ENCODE data around the gene LRRTM3. TPM values are rescaled to one million over a fixed set of nuclear protein-coding genes. Genes with fewer than 3 reads are reported as not detected.

LRRTM3 gene
- total RNA-seq, 1 donor from 2014 or later: not detected

DNA sequence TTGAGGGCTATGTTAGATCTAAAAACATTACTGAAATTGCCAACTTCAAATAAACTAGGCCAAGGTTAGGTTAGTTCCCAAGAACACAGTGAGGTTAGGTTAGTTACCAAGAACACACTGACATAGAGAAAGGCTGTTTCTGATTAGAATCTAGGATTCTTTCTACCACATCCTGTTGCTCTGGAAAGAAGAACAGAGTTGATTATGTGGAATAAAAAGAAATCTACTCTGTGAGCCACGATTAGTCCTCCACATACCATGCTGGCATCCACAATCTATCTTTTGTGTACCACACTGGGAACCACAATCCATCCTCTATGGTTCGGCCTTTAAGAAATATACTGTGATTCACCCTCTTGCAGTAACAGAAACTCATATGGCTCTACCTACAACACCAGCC lies 91.4 kb downstream of the LRRTM3 start:
- no peak for DNase-seq (ENCODE audit: low spot score)

DNA sequence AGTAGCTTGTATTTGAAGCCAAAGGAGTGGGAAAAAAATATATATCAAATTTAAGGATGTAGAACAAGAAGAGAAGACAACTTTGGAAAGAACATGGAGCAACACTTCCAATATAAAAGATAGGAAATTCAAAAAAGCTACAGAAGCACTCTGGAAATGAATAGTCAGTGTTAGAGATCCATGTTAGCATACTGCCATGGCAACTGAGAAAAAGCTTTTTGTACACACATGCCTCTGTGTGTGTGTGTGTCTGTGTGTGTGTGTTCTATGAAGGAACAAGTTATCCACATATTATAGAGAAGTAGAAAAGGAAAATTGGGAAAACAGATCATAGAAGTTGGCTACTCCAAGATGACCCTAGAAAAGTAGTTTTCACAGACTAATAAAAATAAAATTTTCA lies 96.3 kb downstream of the LRRTM3 start:
- no peak for DNase-seq (ENCODE audit: low spot score)

DNA sequence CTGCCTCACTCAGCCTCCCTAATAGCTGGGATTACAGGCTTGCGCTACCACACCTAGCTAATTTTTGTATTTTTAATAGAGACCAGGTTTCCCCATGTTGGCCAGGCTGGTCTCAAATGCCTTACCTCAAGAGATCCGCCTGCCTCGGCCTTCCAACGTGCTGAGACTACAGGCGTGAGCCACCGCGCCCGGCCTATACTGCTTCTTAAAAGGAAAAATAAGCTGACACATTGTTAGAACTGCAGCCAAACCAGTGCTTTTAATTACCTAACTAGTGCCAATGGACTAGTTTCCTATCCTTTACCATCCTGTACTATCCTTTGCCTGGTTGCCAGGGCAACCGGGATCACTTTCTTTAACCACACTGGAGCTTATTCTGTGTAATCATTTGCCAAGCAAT lies 108.0 kb downstream of the LRRTM3 start:
- DNase-seq (ENCODE audit: low spot score): no peak

DNA sequence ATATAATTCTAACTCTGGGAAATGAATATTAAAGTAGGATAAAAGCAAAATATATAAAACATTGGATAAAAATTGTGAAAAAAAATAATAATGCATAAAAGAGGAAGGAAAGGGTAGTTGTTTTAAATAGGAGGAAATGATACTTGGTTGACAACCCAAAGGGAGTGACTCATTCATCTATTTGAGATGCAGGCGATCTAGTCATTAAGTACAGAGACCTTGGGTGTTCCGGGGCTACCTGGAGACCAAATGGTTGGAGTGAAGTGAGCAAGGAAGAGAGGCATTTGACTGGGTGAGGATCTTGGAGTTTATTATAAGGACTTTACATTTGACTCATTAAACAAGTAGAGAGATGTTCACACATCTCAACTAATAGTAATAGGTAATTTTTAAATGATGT lies 111.0 kb downstream of the LRRTM3 start:
- no peak for DNase-seq (ENCODE audit: low spot score)

DNA sequence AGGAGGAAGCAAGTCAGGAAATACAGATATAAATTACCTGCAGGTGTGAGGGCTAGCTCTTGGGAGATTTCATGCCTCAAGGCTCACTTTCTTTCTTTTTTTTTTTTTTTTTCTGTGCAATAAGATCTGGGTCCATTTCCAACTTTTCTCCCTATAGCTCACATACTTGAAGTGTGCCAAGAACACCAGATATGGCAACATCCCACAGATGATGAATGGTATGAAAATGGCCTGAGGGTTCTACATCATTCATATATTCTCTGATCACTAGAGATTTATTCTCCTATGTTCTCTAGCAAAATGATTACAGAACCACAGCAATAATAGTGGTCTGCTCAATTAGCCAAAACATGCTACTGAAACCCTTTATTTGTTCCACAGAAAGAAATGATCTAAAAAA lies 117.2 kb downstream of the LRRTM3 start:
- no peak for DNase-seq (ENCODE audit: low spot score)

DNA sequence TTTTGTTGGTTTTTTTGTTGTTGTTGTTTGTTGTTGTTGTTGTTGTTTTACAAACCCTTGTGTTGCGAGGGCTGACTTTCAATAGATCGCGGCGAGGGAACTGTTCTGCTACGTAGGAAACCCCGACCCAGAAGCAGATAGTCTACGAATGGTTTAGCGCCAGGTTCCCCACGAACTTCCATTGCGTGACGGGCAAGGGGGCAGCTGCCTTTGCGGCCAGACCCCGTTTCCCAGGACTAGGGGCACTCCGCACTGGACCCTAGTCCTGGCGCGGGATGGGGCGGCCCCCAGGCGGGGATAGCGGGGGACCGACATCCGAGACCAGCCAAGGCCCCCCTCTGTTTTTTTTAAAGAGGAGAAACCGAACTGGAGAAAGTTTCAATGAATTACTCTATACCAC lies 119.6 kb downstream of the LRRTM3 start:
- DNase-seq (ENCODE audit: low spot score): no peak

DNA sequence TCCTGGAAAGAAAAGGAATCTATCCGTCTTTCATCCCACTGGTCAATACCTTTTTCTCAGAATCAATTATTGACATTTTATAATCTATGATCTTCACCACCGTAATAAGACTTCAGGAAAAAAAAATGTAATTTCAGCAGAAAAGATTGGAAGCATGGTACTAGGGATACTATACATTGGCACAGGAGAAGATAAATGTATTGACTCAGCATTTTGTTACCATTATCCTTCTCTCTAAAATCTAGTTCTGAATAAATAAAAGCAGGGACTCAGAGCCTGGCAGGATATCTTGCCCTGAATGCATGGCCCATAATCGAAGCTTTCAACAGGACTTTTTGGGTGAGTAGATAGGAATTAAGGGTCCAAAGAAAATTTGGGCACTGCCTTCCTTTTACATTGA lies 120.7 kb downstream of the LRRTM3 start:
- DNase-seq (ENCODE audit: low spot score): no peak

DNA sequence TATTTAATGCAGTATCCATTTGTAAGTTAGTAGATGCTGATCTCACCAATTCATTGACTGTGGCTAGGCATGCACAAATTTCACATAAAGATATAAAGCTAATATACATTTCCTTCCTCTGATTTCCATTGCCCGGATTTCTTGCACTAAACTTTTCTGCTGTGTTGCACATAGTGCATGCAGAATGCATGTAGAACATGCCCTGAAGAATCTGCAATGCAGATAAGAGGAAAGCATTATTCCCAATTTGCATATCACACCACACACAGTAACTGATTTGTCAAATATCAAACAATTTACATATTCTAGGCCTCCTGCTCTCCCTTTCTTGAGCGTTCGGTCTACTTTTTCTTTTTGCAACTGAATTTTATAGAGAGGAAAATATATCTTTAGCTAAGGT lies 124.2 kb downstream of the LRRTM3 start:
- DNase-seq (ENCODE audit: low spot score): no peak

DNA sequence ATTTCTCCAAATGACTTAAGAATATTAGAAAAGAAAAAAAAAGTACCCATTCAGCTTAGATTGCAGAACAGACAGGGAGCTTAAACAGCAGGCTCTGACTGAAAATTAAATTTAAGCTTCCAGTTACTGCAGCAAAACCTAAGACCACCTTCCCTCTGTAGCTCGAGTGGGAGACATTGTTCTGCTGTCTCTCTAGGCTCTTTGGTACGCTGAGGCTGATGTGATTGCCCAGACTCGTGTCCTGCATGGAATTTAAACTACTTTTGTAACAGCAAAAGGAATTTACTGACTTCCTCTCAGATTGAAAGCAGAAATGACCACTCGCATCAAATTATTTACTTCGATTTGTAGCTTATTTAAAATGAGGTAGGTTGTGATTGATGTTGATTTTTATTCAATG lies 124.6 kb downstream of the LRRTM3 start:
- no peak for DNase-seq (ENCODE audit: low spot score)

DNA sequence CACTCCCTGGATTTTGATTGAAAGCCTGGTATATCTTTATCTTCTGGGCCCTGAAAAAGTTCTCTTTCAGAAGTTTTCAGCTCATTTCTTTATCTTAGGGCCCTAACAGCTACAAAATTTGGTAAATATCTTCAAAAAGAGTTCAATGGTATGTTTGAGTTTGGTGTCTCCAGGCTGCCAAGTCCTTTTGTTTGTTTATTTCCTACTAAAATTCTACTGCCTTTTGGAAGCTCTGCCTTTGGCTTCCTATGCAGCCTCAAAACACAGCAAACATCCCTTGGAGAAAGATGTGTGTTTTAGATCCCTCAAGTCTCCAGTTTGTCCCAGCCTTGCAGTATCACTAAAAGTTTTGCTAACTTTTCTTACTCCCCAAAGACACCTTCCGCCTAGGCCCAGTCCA lies 146.8 kb downstream of the LRRTM3 start:
- DNase-seq (ENCODE audit: low spot score): no peak

DNA sequence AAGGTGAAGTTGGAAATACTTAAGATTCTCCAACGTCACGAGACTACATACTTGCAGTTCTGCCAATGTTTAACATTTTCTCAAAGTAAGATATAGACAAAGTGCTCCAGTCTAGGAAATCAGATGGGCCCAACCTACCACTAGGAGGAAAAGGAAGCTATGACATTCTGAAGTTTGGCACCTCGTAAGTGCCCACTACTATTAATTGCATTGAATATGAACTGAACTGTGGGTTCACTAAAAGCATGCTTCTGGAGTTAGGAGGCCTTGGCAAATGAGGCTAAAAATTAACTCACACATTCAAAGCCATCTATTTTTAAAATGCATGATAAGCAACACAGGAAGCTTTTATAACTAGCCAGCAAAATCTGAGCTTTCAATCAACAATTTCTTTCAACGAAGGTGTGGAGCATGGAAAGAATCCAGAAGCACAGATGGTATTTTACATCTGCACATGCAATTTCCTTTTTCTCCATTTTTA lies 149.7 kb downstream of the LRRTM3 start:
- no peak for DNase-seq (ENCODE audit: low spot score)

DNA sequence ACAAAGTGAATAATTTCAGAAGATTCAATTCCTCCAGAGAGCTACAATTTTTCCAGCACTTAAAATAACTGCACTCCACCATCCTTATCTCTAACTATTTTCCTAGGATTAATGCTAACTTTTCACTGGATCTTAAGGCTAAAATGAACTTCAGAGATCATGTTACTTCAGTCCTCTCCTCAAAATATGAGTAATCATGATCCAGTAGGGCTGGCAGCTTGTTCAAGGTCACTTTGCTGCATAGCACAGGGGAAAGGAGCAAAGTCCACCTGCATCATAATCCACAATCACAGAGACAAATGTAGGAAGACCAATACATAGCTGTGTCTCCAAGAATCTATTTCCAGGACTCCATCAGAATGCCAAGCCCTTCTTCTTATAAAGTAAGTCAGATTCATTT lies 150.3 kb downstream of the LRRTM3 start:
- no peak for DNase-seq (ENCODE audit: low spot score)

DNA sequence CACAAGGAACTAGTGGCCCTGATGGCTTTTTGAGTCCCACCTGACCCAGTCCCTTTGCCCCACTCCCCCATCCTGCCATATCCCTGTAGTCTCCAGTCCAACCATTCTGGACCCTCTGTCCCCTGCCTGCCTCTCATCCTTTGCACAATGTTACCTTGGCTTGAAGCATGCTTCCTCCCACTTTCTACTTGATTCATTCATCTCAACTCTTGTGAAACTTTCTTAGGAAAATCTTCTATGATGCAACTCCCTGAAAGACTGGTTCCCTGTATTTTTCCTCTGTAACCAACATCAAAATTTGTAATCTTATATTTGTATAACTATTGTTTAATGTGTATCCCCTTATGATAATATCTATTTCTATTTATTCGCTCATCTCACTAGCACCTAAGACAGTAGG lies 151.5 kb downstream of the LRRTM3 start:
- no peak for DNase-seq (ENCODE audit: low spot score)

DNA sequence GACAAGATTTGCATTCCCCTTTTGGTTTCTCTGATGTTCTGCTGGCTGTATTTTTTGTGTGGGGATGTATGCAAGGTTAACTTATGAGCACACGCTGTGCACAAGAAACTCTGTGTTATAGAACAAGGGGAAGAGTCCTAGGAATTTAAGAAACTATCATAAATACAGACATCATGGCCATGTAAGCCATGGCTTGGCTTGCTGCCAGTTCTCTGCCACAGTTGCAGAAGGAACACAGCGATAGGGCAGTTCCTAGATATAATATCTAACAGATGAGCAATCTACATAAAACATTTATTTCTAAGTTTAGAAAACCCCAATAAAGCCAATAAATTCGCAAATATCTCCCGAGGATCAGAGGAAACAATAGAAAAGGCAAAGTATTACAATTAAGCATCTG lies 153.3 kb downstream of the LRRTM3 start:
- DNase-seq (ENCODE audit: low spot score): no peak

DNA sequence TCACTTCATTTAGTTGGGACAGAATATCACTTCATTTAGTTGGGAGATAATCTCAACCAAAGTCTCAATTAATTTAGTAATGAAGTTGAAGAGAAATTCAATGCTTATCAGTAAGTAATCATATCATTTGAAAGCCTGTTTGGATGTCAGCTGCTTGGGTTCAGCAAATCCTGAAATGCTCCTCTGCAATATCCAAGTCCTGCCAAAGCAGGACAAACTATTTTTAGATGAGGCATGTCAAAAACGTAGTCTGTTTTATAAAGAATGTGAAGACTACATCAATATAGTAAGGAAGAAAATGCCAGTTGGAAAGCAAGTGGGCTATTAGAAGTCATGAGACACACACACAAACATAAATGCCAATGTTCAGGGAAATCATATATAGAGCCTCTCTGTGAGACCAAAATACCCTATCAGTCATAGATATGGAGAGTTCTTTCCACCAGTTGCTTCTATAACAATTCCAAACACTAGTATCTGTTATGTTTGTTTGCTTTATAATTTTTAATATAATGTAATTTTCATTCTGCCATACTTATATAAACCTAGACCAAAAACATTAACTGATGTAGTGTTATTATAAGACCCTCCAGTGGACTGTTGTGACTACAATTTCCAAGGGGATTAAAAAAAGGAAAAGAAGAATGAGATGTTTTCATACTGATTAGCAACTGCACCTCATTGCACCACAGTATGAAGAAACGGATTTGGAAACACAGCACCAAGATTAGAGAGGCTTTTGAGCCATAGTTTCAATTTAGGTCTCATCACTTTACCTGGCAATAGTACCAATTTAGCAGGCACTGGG lies 160.7 kb downstream of the LRRTM3 start:
- DNase-seq (ENCODE audit: low spot score): no peak

DNA sequence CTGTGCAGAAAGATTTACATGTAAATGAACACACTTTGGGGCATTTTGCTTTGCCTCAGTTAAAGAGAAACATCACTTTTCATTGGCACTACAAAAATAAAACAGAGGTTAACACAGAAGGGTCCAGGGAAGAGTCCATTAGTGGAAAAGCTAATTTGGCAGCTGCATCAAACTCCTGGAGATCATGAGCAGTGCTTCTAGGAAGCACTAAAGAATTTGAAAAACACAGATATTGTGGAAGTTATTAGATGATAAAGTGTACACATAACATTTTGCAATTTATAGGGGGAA lies 161.2 kb downstream of the LRRTM3 start:
- no peak for DNase-seq (ENCODE audit: low spot score)

DNA sequence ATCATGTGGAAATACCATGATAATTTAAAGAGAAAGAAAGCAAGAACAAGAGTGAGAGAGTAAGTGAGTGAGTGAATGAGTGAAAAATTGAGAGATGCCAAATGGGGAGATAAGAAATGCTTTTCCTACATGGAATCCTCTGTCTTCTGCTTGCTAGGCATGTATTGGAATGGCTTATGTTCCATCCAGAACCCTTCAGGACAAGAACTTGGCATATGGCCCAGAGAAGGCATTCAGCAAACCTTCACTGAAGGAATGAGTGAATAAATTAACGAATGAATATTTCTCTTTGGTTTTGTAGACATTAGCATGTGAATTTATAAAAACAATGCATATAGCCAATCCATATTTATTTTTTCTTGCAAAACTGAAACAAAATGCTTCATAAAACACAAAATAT lies 162.2 kb downstream of the LRRTM3 start:
- no peak for DNase-seq (ENCODE audit: low spot score)

DNA sequence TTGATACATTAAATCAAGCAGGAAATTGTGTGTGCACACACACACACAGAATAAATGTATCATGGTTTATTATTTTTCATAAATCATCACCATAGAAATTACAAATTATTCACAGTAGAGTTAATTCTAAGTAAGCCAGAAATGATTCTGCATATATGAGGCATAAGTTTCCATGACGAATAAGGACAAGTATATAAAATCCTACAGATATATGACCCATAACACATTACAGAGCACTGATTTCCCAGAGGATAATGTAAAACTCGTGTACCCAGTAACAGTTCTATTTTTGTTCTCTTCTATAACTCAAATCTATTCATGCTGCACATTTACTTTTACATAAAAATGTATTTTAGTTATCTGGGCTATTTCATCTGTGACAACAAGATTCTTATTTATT lies 169.7 kb downstream of the LRRTM3 start:
- DNase-seq (ENCODE audit: low spot score): no peak

DNA sequence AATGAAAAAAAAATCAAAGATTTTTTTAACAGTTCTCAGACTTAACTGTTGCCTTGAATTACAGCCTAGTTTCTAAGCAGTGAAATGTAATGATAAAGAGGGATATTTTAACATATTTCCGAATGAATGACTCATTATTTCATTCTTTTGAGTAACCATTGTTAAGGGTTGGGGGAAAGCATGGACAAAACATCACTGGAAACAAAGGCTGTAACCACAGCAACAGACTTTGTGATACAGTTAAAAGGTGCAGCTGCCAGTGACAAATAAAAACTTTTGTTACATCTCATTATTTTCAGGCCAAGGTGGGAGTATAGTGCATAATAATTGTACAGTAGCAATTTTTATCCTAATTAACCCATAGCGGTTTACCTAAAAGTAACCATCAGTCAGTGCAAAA lies 172.6 kb downstream of the LRRTM3 start:
- DNase-seq (ENCODE audit: low spot score): no peak

DNA sequence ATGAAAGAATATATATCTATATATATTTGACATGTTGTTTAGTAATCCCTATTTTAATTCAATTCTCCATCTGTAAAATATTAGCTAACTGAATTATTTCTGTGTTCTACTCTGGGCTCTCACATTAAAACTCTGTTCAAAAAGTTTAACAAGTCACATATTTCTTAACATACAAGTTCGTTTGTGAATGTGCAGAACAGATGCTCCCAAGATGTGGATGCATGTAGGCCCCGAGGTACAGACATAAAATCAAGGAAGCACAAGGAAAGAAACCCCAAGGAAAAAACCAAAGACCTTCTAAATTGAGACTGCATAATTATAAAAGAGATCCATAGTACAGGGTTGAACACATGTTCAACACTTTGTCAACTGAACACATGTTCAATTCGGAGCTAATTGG lies 175.1 kb downstream of the LRRTM3 start:
- no peak for DNase-seq (ENCODE audit: low spot score)

DNA sequence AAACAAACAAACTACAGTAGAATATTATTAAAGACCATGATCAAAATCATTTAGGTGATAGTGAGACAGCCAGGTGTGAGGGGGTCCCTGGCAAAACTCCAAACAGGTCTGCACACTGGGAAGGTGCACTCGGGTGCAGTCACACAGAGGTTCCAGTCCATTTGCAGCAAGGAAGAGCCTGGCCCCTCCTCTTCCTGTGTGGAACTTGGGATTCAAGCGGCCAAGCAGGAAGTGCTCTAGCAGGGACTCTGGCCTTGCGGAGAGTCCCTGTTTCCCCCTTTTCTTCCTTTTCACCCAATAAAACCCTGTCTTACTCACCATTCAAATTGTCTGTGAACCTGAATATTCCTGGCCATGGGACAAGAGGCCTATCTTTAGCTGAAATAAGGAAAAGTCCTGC lies 181.8 kb downstream of the LRRTM3 start:
- DNase-seq (ENCODE audit: low spot score): no peak

DNA sequence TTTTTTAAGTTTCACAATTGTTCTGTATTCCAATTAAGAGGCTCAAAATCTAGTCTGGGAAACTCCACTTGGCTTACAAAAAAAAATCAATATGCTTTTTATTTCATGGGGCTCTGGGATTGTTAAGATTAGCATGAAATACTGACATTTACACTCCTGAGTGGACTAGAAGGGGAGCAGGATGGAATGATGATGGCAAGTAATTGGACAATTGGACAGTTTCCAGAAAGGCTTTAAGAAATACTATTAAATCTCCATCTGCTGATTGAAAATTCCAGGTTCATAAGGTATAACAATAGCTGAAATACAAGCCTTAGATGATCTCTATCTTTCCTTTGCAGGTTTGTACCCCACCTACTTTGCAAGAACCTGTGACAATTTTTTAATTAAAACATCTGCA lies 184.4 kb downstream of the LRRTM3 start:
- DNase-seq (ENCODE audit: low spot score): no peak

DNA sequence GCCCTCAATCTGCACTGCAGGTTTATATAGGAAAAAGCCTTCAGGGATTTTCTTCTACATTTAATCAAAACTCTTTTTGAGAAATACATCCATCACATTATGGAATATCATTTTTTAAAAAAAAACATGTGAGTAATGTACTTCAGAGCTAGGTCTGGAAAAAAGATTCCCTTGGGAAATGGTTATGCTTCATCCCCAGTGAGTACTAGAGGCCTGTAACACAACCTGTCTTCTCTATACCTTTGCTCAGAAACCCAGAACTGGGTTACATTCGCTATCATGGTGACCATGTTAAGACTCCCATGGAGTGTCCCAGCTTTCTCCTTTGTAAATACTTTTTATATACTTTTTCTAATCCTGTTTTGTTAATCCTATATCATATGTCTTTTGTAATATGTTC lies 186.9 kb downstream of the LRRTM3 start:
- no peak for DNase-seq (ENCODE audit: low spot score)

DNA sequence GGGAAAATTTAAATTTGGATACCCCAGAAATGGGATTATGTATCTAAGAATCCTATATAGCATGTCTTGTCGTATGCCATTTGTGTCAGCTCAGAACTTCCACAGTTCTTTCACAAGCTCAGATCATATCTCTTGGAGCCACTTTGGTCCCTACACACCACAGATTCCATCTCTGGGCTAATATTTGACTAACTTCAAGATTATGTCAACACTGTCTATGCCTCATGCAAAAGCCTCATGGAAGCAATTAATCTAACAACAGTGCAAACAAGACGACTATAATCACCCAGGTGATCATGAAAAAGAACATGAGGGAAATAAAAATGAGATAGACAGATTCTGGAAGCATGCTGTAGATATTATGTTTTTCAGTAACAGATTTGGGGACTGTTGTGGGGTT lies 189.1 kb downstream of the LRRTM3 start:
- no peak for DNase-seq (ENCODE audit: low spot score)
